ENCODE measurements around the gene EFEMP1.

DNA sequence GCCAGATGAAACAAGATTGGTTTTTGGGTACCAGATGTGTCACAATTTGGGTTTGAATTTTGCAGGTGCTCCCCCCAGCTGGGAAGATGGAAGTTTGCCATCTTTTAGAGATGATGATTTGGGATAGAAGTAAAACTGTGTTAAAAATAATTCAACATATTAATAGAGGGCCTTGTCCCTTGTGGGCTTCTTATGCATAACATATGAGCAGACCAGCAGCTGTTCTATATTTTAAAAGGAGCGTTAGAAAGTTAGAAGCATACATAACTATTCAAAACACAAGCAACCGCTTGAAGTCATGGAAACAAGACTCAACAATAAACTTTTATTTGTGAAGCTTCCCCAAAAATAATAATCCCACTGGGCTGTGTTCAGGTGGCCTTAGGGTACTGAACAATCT, 62.8 kb downstream of the EFEMP1 start:
- no peak for TF ChIP-seq POLR2A (IDR thresholded peaks at IDR 0.05; ENCODE audit: low read depth, low read length)
- no peak for TF ChIP-seq POLR2AphosphoS5 (IDR thresholded peaks at IDR 0.05; ENCODE audit: low read depth, low read length)

All from GM12892 (cell line).